ENCODE measurements around the gene MMP19.

DNA sequence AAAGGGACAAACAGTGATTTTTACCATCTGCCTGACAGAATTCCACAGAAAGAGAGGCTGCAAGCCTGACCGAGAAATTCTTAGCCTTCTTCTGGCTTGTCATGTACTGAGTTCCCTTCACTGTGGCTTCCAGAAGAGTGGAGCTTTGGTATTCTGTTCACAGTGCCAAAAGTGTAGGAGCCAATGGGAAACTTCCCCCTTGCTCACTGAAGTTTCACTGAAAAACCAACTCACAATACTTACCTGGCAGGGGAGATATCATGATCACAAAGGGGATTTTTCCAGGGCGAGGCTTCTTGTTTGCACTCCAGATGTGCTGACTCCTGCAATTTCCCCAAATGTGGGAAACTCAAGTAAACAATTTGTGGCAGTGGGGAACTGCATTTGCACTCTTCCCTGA is 31.7 kb upstream of the MMP19 start:
- TF ChIP-seq, protein P1, sequence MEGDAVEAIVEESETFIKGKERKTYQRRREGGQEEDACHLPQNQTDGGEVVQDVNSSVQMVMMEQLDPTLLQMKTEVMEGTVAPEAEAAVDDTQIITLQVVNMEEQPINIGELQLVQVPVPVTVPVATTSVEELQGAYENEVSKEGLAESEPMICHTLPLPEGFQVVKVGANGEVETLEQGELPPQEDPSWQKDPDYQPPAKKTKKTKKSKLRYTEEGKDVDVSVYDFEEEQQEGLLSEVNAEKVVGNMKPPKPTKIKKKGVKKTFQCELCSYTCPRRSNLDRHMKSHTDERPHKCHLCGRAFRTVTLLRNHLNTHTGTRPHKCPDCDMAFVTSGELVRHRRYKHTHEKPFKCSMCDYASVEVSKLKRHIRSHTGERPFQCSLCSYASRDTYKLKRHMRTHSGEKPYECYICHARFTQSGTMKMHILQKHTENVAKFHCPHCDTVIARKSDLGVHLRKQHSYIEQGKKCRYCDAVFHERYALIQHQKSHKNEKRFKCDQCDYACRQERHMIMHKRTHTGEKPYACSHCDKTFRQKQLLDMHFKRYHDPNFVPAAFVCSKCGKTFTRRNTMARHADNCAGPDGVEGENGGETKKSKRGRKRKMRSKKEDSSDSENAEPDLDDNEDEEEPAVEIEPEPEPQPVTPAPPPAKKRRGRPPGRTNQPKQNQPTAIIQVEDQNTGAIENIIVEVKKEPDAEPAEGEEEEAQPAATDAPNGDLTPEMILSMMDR (conservative IDR thresholded peaks at IDR 0.05; ENCODE audit: low read depth, low read length): no peak
- TF ChIP-seq EZH2 (IDR thresholded peaks at IDR 0.05; ENCODE audit: borderline replicate concordance, low read depth, low read length, poor library complexity, severe bottlenecking): no peak

Measured in A673 (cell line).